DMS153 treated with DMSO at 0.1 percent for 48 hours (cell line): ENCODE results near the gene ABCG8.

ENCODE experiments used
- DNase-seq: peaks from one replicate; lab custom pipeline; 2025; ENCODE audit not compliant: unreplicated experiment; lab: John Stamatoyannopoulos, UW

Gene ABCG8

DNA sequence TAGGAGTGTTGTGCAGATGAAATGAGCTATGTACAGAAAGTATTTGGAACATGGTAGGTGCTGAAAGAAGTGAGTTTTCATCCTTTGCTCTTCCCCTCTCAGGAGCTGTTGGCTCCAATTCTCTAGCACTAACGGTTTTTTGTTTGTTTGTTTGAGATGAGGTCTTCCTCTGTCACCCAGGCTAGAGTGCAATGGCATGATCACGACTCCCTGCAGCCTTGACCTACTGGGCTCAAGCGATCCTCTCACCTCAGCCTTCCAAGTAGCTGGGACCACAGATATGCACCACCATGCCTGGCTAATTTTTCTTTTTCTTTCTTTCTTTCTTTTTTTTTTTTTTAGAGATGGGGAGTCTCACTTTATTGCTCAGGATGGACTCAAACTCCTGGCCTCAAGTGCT, 12.9 kb upstream of the ABCG8 start:
- no peak for DNase-seq

DNA sequence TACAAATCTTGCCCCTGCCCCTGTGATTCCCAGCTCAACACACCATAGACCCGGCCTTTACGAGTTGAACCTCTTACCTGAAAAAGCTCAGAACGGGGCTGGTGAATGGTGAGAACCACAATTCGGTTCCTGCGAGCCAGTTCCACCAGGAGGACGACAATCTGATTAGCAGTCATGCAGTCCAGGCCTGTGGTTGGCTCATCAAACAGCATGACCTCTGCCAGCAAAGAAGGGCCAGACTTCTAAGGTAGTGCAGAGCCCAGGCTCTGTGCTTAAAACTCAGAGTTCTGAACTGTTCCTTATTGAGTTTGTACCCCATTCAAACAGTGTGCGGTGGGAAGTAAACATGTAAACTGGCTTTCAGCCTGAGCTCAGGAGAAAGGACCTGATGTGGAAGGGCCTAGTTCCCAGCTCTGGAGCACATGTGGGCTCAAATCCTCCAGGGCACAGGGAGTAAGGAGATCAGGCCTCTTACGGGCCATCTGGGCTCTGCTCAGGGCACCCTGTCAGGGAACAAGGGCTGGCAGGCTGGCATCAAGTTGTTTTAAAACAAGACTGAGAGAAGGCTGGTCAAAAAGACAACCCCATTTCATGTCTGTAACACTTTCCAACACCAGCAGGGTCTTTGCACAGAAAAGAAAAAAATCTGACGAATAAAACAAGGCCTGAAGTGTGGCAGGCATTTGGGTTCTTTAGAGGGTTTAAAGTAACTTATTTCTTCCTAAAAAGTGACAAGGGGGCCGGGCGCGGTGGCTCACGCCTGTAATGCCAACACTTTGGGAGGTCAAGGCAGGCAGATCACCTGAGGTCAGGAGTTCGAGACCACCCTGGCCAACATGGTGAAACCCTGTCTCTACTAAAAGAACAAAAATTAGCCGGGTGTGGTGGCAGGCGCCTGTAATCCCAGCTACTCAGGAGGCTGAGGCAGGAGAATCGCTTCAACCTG, 12.2 kb upstream of the ABCG8 start:
- no peak for DNase-seq

DNA sequence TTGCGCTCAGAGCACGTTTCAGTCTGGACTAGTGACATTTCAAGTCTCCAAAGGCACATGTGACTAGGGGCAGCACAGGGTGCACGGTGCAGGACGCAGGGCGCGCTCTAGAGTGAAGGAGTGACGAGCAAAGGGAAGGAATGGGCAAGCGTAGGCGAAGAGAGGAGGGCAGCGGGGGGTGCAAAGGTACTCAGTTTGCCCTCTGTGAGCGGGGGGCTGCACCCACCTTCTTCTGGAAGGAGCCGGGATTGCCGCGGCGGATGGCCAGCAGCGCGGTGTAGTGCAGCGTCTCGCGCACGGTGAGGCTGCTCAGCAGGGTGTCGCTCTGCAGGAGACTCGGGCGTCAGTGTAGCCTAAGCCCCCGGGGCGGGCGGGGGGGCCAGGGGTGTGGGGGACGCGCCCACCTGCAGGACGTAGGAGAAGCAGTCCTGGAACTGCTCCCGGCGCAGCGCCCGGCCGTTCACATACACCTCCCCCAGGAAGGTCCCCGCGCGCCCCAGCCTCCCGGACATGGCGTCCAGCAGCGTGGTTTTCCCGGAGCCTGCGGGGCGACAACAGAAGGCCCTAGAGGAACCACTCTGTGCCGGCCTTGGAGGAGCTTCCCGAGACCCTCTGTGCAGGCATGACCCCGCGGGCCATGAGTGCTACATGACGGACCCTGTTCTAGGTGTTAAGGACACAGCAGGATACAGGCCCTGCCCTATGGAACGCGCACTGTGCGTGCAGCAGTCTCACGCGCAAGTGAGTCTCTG, 7.1 kb upstream of the ABCG8 start:
- DNase-seq, result no peak

DNA sequence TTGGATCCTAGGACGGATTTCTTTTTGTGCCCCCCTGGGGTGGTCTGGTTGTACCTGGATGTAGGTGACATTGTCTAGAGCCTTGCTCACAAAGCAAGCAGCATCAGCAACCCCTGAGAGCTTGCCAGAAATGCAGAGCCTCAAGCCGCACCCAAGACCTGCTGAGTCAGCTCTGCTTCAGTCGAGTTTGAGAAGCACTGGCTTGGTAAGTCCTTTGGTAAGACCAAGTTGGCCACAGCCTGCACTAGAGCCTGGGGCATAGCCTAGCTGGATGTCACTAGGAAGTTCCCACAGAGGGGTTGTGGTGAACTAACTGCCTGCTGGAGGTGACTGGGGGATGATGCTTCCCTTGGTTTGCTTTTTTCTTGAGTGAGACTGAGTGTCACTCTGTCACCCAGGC, 6.3 kb upstream of the ABCG8 start:
- no peak for DNase-seq

DNA sequence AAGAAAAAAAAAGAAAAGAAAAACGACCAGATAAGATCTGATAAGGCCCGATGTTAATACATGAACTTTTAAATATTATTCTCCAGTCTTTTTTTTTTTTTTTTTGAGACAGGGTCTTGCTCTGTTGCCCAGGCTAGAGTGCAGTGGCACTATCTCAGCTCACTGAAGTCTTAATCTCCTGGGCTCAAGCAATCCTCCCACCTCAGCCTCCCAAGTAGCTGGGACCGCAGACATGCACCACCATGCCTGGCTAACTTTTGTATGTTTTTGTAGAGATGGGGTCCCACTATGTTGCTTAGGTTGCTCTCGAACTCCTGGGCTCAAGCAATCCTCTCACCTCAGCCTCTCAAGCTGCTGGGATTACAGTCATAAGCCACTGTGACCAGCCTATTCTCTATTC, 1.7 kb upstream of the ABCG8 start:
- DNase-seq, result no peak

- no peak for DNase-seq
Measured at GRCh38 chr2:43837831-43838559, 776 bp upstream of the ABCG8 start.

- no peak for DNase-seq
Measured at GRCh38 chr2:43839776-43840564, 1.2 kb downstream of the ABCG8 start.

- DNase-seq, result no peak
Measured at GRCh38 chr2:43840965-43841364, 2.2 kb downstream of the ABCG8 start.

- DNase-seq, result no peak
Measured at GRCh38 chr2:43841949-43842865, 3.4 kb downstream of the ABCG8 start.

DNA sequence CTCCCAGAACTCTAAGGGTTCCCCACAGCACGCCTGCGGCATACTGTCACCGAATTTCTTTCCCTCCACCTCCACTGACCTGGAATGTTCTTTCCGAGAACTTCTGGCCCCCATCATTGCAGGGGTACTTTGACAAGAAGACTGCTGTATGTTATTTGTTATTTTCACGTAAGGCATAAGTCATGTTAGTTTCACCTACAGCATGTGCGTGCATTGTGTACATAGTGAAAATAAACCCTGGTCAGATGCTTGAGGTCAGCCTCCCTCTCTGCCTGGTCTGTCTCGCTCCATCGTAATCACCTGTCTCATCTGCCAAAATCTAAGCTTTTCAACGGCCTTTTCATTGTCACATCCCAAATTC, 4.1 kb downstream of the ABCG8 start:
- DNase-seq, result no peak

- no peak for DNase-seq
Measured at GRCh38 chr2:43845181-43845580, 6.4 kb downstream of the ABCG8 start.

DNA sequence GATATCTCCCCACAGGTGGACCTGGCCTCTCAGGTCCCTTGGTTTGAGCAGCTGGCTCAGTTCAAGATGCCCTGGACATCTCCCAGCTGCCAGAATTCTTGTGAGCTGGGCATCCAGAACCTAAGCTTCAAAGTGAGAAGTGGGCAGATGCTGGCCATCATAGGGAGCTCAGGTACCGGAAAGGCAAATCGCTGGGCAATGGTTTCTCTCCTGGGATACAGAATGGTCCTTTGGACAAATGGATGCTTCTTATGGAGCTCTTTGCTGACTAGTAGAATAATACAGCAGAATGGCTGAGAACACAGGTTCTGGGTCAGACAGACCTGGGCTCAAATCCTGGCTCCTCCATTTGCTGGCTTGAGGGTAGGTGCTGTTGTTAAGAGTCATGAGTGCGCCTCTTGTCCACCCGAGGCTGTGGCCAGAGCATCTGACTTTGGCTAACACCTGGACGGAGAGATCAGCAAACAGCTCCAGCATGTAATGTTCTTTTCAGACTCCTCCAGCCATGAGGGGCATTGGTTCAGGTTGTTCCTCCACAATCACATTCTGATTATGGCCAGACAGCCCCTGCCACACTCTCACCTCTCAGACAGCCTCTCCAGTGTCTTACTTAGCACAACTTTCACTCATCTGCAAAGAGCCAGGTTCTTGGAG, 7.5 kb downstream of the ABCG8 start:
- DNase-seq, result no peak

GRCh38 chr2:43848214-43848613, 9.4 kb downstream of the ABCG8 start:
- DNase-seq, result no peak

DNA sequence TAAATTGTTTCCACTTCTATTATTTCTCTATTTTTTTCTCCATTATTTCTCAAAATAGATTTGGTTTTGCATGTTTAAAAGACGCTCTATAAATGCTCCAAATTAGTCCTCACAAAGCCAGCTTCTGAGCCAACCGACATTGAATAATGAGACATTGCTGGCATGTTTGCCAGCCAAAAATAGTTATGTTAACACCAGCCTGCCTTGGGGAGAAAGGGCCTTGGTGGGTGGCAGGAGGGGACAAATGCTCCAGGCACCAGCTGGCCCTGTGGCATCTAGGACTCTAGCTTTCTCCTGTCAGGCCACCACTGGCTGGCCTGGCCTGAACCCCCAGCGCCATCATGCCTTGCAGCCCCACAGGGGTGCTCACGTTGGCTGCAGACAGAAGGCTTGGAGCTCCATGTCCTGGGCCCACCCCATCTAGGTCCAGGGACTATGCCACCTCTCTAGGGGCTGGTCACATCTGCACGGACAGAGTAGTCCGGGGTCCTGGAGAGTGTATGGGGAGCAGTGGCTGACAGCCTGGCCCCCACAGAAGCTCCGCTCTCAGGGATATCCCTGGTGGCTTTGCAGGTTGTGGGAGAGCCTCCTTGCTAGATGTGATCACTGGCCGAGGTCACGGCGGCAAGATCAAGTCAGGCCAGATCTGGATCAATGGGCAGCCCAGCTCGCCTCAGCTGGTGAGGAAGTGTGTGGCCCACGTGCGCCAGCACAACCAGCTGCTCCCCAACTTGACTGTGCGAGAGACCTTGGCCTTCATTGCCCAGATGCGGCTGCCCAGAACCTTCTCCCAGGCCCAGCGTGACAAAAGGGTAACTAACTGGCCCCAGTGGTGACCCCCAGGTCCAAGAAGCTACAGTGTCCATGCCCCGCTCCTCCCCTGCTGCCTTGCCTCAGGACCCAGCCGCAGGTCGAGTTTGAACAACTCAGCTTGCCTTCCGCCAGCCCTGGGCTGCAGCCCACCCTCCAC, 12.5 kb downstream of the ABCG8 start:
- DNase-seq, result no peak

DNA sequence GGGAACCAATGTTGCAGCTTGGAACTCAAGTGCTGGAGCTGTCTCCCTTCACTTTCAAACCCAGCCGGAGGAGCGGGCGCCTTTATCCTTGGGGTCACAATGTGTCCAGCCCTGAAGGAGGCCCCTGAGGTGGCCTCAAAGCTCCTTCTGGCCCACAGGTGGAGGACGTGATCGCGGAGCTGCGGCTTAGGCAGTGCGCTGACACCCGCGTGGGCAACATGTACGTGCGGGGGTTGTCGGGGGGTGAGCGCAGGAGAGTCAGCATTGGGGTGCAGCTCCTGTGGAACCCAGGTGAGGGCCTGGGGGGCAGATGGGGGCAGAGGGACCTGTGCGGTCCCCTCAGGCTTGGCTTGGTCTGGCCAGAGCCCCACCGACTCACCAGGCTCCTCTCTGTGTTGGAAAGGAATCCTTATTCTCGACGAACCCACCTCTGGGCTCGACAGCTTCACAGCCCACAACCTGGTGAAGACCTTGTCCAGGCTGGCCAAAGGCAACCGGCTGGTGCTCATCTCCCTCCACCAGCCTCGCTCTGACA, 13.5 kb downstream of the ABCG8 start:
- DNase-seq, result no peak

- no peak for DNase-seq
Measured at GRCh38 chr2:43853141-43854081, 14.6 kb downstream of the ABCG8 start.

DNA sequence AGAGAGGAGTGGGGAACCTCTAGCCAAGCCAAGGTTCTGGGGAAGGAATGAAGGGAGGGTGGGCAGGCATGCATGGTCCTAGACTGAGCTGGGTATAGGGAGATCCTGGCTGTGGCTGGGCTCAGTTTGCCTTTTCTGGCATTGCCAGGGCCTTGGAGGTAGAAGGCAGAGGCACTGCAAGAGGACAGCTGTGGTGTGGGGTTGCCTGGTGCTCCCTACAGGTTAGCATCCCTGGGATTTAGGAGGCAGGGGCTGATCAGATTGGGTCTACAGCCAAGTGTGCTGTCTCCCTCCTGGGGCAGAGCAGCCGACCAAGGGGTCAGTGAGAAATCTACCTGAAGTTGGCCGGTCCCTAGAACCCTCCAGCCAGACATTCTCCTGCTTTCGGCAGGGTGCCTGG, 15.9 kb downstream of the ABCG8 start:
- no peak for DNase-seq
